ENCODE data around the gene SPAG6. TPM values are rescaled to one million over a fixed set of nuclear protein-coding genes. Genes with fewer than 3 reads are reported as not detected.

The SPAG6 gene
- total RNA-seq (2022; extraction: Qiagen RNA extraction; ENCODE audit: low read depth), result not detected in 5 replicates

DNA sequence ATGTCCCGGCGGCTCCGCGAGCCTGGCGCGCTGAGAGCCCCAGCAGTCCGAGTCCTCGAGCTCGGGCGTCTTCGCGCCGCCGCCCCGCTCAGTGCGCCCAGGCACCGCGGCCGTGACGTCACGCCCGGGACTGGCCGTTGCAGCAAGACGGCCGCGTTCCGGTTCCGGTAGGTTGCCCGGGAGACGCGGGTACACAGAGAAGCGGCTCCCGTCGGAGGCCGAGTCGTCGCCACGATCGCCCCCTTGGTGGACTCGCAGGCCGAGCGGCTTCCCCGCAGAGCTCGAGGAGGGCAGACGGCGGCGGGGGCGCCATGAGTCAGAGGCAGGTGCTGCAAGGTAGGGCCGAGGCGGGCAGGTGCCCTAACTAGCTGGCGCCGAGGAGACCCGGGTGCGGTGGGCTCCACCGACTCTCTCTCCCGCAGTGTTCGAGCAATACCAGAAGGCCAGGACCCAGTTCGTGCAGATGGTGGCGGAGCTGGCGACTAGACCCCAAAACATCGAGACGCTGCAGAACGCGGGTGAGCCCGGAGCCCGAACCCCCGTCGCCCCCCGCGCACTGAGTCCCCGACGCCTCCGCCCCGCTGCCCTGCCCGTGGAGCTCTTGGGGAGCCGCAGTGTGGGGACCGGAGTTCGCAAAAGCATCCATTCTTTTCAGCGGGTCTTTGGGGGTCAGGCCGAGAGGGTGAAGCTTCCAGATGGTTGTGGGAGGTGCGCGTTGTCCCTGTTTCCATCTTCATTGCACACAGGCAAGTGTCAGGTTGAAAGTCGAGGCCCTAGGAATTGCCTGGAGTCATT is at the start of gene SPAG6:
Gene SPAG6, plus strand, starts transcription at position 196 of the 795 bp plus-strand sequence. Its CDS starts 116 bp downstream, at position 312.

DNA sequence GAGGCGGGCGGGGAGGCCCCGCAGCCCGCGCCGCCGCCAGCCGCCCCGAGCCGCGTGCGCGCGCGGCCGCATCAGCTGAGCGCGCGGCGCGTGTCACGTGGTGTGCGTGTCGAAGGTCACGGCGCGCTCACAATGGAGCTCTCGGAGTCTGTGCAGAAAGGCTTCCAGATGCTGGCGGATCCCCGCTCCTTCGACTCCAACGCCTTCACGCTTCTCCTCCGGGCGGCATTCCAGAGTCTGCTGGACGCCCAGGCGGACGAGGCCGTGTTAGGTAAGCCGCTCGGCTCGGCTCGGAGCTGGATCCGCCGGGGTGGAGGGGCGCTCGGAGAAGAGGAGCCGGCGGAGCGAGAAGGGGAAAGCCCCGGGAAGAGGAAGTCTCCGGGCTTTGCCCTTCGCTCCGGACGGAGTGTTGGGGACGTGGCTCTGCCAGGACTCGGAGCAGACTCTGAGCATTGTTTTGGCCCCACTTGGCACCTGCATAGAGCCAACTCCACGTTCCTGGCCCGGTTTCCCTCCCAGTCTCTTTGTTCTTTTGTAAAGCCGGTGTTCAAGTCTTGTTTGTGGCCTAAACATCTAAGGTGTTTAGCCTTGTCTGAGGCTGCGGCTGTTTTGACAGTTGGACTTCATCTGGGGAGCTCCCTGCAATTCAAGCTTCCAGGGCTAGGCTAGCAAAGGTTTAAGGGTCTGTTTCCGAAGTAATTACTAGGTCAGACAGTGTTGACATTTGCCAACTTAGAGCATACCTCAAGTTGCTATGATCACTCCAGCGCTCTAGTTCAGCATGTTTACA is 28.8 kb upstream of the SPAG6 start, which contains the start of gene COMMD3:
Gene COMMD3, plus strand, starts transcription at position 103 of the 790 bp plus-strand sequence. Its CDS starts 30 bp downstream, at position 133.

DNA sequence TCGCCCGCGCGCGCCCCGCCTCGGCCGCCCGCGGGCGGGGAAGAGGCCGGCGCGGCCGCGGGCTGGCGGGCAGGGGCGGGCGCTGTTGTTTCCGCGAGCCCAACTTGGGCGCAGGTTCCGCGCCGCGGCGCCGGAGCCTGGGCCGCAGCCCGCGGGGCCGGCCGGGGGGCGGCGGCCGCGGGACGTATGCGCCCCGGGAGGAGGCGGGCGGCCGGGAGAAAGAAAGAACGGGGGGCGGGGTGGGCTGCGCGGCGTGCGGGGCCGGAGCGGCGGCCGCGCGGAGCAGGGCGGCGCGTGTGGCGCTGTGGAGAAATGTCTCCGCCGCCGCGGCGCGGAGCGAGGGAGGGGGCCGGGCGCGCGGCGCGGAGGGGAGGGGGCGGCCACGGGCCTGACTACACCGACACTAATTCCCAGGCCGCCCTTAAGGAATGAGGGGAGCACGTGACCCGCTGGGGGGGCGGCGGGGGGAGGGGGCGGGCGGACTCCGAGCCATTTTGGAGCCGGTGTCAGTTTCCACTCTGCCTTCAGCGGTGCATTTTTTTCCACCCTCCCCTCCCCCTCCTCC is 24.6 kb upstream of the SPAG6 start, which contains the start of gene BMI1:
Gene BMI1, plus strand, starts transcription at position 509 of the 565 bp plus-strand sequence. CDS start 5,351 bp downstream, outside the sequence.

Other genes with a start within 250 kb of the SPAG6 start
- 0.19 TPM in 1 of 5 replicates, not detected in the others for gene EBLN1, start 127.5 kb upstream of the SPAG6 start, total RNA-seq (2022; extraction: Qiagen RNA extraction; ENCODE audit: low read depth)
- 47.6 to 57.0 TPM (median 51.3 TPM) in 5 replicates for gene COMMD3, start 29.1 kb upstream of the SPAG6 start, total RNA-seq (2022; extraction: Qiagen RNA extraction; ENCODE audit: low read depth)
- gene BMI1, start 24.4 kb upstream of the SPAG6 start, total RNA-seq (2022; extraction: Qiagen RNA extraction; ENCODE audit: low read depth), result 32.6 to 49.9 TPM (median 41.1 TPM) in 5 replicates

Data from A549 treated with DMSO at 1 μM for 4 hours (cell line).